HCT116 (cell line): ENCODE measurements around the gene OSBPL10. TPM values are rescaled to one million over a fixed set of nuclear protein-coding genes. Genes with fewer than 3 reads are reported as not detected.

Experiments used
- ATAC-seq: fragments of 200-7000 bp; cut with Tn5 transposase; 2 replicates; pipeline ENCODE4 v1.9.1; 2020; ENCODE audit warnings: mild to moderate bottlenecking, moderate library complexity
- BruUV-seq: library from RNA; stranded (reverse); fragments of 400-500 nt; replicated peaks from 2 replicates; lab custom pipeline; 2021; lab: Mats Ljungman, UMichigan
- CTCF ChIA-PET: fragments of 300-600 bp; sonication (Branson Sonifier 250); formaldehyde crosslinking; loops from one replicate; lab custom pipeline; 2021; ENCODE audit warnings: antibody characterized with exemption; lab: Charles Lee
- POLR2A ChIA-PET: fragments of 300-600, 350-600 bp; sonication (Branson Sonifier 250); formaldehyde crosslinking; loops from one replicate; lab custom pipeline; 2021; ENCODE audit warnings: antibody characterized with exemption; lab: Charles Lee
- RAD21 ChIA-PET, 2 experiments: fragments of 300-600 bp; sonication (Branson Sonifier 250); formaldehyde crosslinking; loops; one replicate each; lab custom pipeline; 2023; ENCODE audit warnings: low total read pairs in 2 of 2; ENCODE audit not compliant: uncharacterized antibody in 2 of 2, unreplicated experiment in 2 of 2, low non-redundant PET in 1 of 2; lab: Charles Lee
- DNase-seq: peaks from one replicate; pipeline ENCODE4 v3.0.0-alpha.2; 2010; ENCODE audit warnings: low read depth, low spot score
- H2AFZ ChIP-seq: fragments of 200-600 bp; shearing (Covaris generic), sonication (generic); 2 replicates; pipeline ENCODE4 v1.6.1; 2017; ENCODE audit warnings: low read depth, mixed run types, mixed read lengths, antibody characterized with exemption, low read length; ENCODE audit not compliant: poor library complexity, severe bottlenecking
- H3K27ac ChIP-seq: 2 replicates; pipeline ENCODE4 v1.5.1; 2012; ENCODE audit warnings: low read depth, low read length
- H3K27me3 ChIP-seq: fragments of 200-600 bp; sonication (generic); 2 replicates; pipeline ENCODE4 v1.6.1; 2016; ENCODE audit warnings: mixed run types, low read length, mixed read lengths; ENCODE audit not compliant: insufficient read depth
- H3K36me3 ChIP-seq, 2 experiments: fragments of 200-500 bp in 1 of 2; fragments of 200-600 bp in 1 of 2; sonication (Bioruptor generic) in 1 of 2; sonication (generic) in 1 of 2; 2 replicates each; pipeline versions ENCODE4 v1.5.1 to v1.6.1; 2014 to 2016; ENCODE audit warnings: low read length in 2 of 2, inconsistent platforms in 1 of 2, mixed read lengths in 1 of 2, mixed run types in 1 of 2; ENCODE audit not compliant: insufficient read depth in 2 of 2, control insufficient read depth in 1 of 2
- H3K4me1 ChIP-seq, 2 experiments: fragments of 200-600 bp in 1 of 2; sonication (generic) in 1 of 2; 2 replicates each; pipeline versions ENCODE4 v1.5.1 to v1.6.1; 2012 to 2017; ENCODE audit warnings: low read length in 2 of 2, inconsistent platforms in 1 of 2, mild to moderate bottlenecking in 1 of 2, mixed read lengths in 1 of 2, mixed run types in 1 of 2, moderate library complexity in 1 of 2; ENCODE audit not compliant: insufficient read depth in 2 of 2, control insufficient read depth in 1 of 2
- H3K4me2 ChIP-seq: fragments of 200-600 bp; sonication (generic); 2 replicates; pipeline ENCODE4 v1.6.1; 2017; ENCODE audit warnings: mixed run types, low read length, mixed read lengths
- H3K4me3 ChIP-seq, 2 experiments: fragments of 200-600 bp in 1 of 2; sonication (generic) in 1 of 2; replicated peaks in 1 of 2; 2 replicates each; pipeline ENCODE4 v1.5.1; 2011 to 2016; ENCODE audit warnings: low read length in 2 of 2, control low read depth in 1 of 2, low read depth in 1 of 2, mild to moderate bottlenecking in 1 of 2, mixed read lengths in 1 of 2, mixed run types in 1 of 2
- H3K79me2 ChIP-seq: fragments of 200-600 bp; sonication (generic); 2 replicates; pipeline ENCODE4 v1.6.1; 2017; ENCODE audit warnings: mild to moderate bottlenecking, mixed run types, low read length, moderate library complexity, mixed read lengths; ENCODE audit not compliant: insufficient read depth
- H3K9ac ChIP-seq: fragments of 200-600 bp; sonication (generic); 2 replicates; pipeline ENCODE4 v1.6.1; 2016; ENCODE audit warnings: low read length, mixed read lengths
- H3K9me2 ChIP-seq: fragments of 200-600 bp; sonication (generic), shearing (Covaris generic); 2 replicates; pipeline ENCODE4 v1.6.1; 2017; ENCODE audit warnings: mixed run types, mild to moderate bottlenecking, moderate library complexity; ENCODE audit not compliant: insufficient read depth
- H3K9me3 ChIP-seq, 2 experiments: fragments of 200-500 bp in 1 of 2; fragments of 200-600 bp in 1 of 2; sonication (Bioruptor generic) in 1 of 2; sonication (generic) in 1 of 2; 2 replicates each; pipeline ENCODE4 v1.6.1; 2014 to 2017; ENCODE audit warnings: low read length in 2 of 2, mixed read lengths in 2 of 2, inconsistent platforms in 1 of 2, low read depth in 1 of 2, mild to moderate bottlenecking in 1 of 2, mixed run types in 1 of 2, moderate library complexity in 1 of 2; ENCODE audit not compliant: control insufficient read depth in 1 of 2, insufficient read depth in 1 of 2
- H4K20me1 ChIP-seq: fragments of 200-600 bp; sonication (generic), shearing (Covaris generic); 2 replicates; pipeline ENCODE4 v1.6.1; 2017; ENCODE audit warnings: mixed run types, mild to moderate bottlenecking, moderate library complexity; ENCODE audit not compliant: insufficient read depth
- CBX3 ChIP-seq: IDR thresholded peaks from 2 replicates; pipeline ENCODE4 v1.6.1; 2012; ENCODE audit warnings: low read depth
- CEBPB ChIP-seq: IDR thresholded peaks from 2 replicates; pipeline ENCODE4 v1.6.1; 2012; ENCODE audit warnings: low read depth
- EGR1 ChIP-seq: IDR thresholded peaks from 2 replicates; pipeline ENCODE4 v1.6.1; 2012; ENCODE audit warnings: low read depth
- JUND ChIP-seq: IDR thresholded peaks from 2 replicates; pipeline ENCODE4 v1.6.1; 2012
- RAD21 ChIP-seq: IDR thresholded peaks from 2 replicates; pipeline ENCODE4 v1.6.1; 2012; ENCODE audit warnings: low read depth, mild to moderate bottlenecking
- TCF7L2 ChIP-seq: IDR thresholded peaks from 2 replicates; pipeline ENCODE4 v1.7.0; 2011; ENCODE audit warnings: borderline replicate concordance, inconsistent platforms; ENCODE audit not compliant: insufficient read depth, insufficient read length; ENCODE audit errors: extremely low read depth
- YY1 ChIP-seq: IDR thresholded peaks from 2 replicates; pipeline ENCODE4 v1.6.1; 2011; ENCODE audit warnings: low read length, low read depth, moderate library complexity, mild to moderate bottlenecking; ENCODE audit not compliant: insufficient replicate concordance; ENCODE audit errors: extremely low read depth
- ZFX ChIP-seq: fragments of 450-650 bp; IDR thresholded peaks from 2 replicates; pipeline ENCODE4 v1.6.1; 2017
- intact Hi-C: fragments of 100-400 bp; cut with micrococcal nuclease; formaldehyde crosslinking; loops from 2 replicates; pipeline ENCODE4 v1.10.0; 2022
- total RNA-seq: library from RNA; stranded (reverse); gene quantifications from one replicate; pipeline ENCODE4 v1.2.1, GENCODE V29; 2021; ENCODE audit not compliant: unreplicated experiment
- TF ChIP-seq, protein P1 (sequence below): IDR thresholded peaks from 2 replicates; pipeline ENCODE4 v1.6.1; 2012
- TF ChIP-seq, protein P2 (sequence below): IDR thresholded peaks from 2 replicates; pipeline ENCODE4 v1.6.1; 2012; ENCODE audit warnings: low read depth
- TF ChIP-seq, protein P3 (sequence below), 3 experiments: fragments of 200-600 bp in 1 of 3; sonication (generic) in 1 of 3; IDR thresholded peaks in 2 of 3; conservative IDR thresholded peaks in 1 of 3; 2 replicates each; pipeline ENCODE4 v1.5.1; 2012 to 2017; ENCODE audit warnings: low read depth in 2 of 3, low read length in 2 of 3, antibody characterized with exemption in 1 of 3, borderline replicate concordance in 1 of 3, control low read depth in 1 of 3, mild to moderate bottlenecking in 1 of 3, mixed read lengths in 1 of 3, mixed run types in 1 of 3, moderate library complexity in 1 of 3; ENCODE audit not compliant: insufficient read depth in 1 of 3
- TF ChIP-seq, protein P4 (sequence below): IDR thresholded peaks from 2 replicates; pipeline ENCODE4 v1.6.1; 2012
- TF ChIP-seq, protein P5 (sequence below): IDR thresholded peaks from 2 replicates; pipeline ENCODE4 v1.6.1; 2011; ENCODE audit warnings: mild to moderate bottlenecking, low read length, moderate library complexity; ENCODE audit not compliant: insufficient replicate concordance; ENCODE audit errors: extremely low read depth

The OSBPL10 gene
- total RNA-seq, 1 experiment from 2014 or later: 25.8 TPM

DNA sequence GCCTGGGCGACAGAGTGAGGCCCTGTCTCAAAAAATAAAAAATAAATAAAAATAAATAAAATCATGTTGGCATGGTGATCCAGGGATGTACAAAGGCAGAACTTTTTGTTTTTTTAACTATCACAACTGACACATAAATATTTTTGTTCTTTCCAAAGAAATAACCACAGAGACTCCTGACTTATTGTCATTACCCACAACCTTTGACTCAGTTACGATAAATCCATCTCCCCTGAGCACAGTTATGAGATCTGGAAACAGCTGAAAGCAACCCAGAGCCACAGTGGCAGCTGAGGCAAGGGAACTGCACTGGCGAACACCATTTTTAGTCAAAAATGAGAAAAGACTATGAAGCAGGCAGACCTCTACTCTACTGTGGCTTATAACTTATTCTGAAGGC lies 24.0 kb downstream of the OSBPL10 start:
- CTCF ChIA-PET: no interaction called here

More for the DNA sequence above, 24.0 kb downstream of the OSBPL10 start:
- TF ChIP-seq, protein P1, sequence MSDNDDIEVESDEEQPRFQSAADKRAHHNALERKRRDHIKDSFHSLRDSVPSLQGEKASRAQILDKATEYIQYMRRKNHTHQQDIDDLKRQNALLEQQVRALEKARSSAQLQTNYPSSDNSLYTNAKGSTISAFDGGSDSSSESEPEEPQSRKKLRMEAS: no peak
- TF ChIP-seq, protein P2, sequence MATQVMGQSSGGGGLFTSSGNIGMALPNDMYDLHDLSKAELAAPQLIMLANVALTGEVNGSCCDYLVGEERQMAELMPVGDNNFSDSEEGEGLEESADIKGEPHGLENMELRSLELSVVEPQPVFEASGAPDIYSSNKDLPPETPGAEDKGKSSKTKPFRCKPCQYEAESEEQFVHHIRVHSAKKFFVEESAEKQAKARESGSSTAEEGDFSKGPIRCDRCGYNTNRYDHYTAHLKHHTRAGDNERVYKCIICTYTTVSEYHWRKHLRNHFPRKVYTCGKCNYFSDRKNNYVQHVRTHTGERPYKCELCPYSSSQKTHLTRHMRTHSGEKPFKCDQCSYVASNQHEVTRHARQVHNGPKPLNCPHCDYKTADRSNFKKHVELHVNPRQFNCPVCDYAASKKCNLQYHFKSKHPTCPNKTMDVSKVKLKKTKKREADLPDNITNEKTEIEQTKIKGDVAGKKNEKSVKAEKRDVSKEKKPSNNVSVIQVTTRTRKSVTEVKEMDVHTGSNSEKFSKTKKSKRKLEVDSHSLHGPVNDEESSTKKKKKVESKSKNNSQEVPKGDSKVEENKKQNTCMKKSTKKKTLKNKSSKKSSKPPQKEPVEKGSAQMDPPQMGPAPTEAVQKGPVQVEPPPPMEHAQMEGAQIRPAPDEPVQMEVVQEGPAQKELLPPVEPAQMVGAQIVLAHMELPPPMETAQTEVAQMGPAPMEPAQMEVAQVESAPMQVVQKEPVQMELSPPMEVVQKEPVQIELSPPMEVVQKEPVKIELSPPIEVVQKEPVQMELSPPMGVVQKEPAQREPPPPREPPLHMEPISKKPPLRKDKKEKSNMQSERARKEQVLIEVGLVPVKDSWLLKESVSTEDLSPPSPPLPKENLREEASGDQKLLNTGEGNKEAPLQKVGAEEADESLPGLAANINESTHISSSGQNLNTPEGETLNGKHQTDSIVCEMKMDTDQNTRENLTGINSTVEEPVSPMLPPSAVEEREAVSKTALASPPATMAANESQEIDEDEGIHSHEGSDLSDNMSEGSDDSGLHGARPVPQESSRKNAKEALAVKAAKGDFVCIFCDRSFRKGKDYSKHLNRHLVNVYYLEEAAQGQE: no peak
- TF ChIP-seq JUND (no peak), EGR1 (no peak), ZFX (no peak), TCF7L2 (no peak), CBX3 (no peak), CEBPB (no peak), YY1 (no peak), RAD21 (no peak)
- TF ChIP-seq, protein P3, sequence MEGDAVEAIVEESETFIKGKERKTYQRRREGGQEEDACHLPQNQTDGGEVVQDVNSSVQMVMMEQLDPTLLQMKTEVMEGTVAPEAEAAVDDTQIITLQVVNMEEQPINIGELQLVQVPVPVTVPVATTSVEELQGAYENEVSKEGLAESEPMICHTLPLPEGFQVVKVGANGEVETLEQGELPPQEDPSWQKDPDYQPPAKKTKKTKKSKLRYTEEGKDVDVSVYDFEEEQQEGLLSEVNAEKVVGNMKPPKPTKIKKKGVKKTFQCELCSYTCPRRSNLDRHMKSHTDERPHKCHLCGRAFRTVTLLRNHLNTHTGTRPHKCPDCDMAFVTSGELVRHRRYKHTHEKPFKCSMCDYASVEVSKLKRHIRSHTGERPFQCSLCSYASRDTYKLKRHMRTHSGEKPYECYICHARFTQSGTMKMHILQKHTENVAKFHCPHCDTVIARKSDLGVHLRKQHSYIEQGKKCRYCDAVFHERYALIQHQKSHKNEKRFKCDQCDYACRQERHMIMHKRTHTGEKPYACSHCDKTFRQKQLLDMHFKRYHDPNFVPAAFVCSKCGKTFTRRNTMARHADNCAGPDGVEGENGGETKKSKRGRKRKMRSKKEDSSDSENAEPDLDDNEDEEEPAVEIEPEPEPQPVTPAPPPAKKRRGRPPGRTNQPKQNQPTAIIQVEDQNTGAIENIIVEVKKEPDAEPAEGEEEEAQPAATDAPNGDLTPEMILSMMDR (IDR thresholded peaks at IDR 0.05 in 2 of 3, conservative IDR thresholded peaks at IDR 0.05 in 1 of 3; ENCODE audit: borderline replicate concordance in 1 of 3, insufficient read depth in 1 of 3, low read depth in 2 of 3, low read length in 2 of 3): no peak
- TF ChIP-seq, protein P4, sequence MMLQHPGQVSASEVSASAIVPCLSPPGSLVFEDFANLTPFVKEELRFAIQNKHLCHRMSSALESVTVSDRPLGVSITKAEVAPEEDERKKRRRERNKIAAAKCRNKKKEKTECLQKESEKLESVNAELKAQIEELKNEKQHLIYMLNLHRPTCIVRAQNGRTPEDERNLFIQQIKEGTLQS: no peak
- TF ChIP-seq, protein P5, sequence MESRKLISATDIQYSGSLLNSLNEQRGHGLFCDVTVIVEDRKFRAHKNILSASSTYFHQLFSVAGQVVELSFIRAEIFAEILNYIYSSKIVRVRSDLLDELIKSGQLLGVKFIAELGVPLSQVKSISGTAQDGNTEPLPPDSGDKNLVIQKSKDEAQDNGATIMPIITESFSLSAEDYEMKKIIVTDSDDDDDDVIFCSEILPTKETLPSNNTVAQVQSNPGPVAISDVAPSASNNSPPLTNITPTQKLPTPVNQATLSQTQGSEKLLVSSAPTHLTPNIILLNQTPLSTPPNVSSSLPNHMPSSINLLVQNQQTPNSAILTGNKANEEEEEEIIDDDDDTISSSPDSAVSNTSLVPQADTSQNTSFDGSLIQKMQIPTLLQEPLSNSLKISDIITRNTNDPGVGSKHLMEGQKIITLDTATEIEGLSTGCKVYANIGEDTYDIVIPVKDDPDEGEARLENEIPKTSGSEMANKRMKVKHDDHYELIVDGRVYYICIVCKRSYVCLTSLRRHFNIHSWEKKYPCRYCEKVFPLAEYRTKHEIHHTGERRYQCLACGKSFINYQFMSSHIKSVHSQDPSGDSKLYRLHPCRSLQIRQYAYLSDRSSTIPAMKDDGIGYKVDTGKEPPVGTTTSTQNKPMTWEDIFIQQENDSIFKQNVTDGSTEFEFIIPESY: no peak
- ATAC-seq: no peak
- Histone ChIP-seq H3K4me2 (no peak overlapping the region), H3K9ac (no peak overlapping the region), H3K27me3 (no peaks in the 10 kb centered on the region), H3K36me3 (no peaks in the 10 kb centered on the region), H3K4me3 (no peak overlapping the region), H2AFZ (no peak overlapping the region), H4K20me1 (no peaks in the 10 kb centered on the region), H3K4me1 (peaks cover 14% of the 10 kb centered on the region in 2 experiments), H3K9me3 (peaks cover 0 to 13% of the 10 kb centered on the region in 2 experiments; a peak in 1 of 4 replicates), H3K9me2 (no peaks in the 10 kb centered on the region), H3K79me2 (peaks cover 22% of the 10 kb centered on the region), H3K27ac (no peak overlapping the region)
- POLR2A ChIA-PET: no interaction called here
- no TSS peak for BruUV-seq
- RAD21 ChIA-PET: no interaction called here
- intact Hi-C loops: no loop called here
- no peak for DNase-seq
